GM19025 (cell line): ENCODE results near the gene FAM217A.
A peak's percentile ranks its signal among the peaks of the same experiment; 100 is the strongest.

Experiments
- ATAC-seq: cut with Tn5 transposase; IDR thresholded peaks from one replicate; pipeline ENCODE4 v1.9.1; 2021; ENCODE audit warnings: mild to moderate bottlenecking, low read depth, moderate library complexity; ENCODE audit not compliant: unreplicated experiment

The FAM217A gene

GRCh38 chr6:4023240-4023639 is 55.7 kb downstream of the FAM217A start:
- no peak for ATAC-seq

DNA sequence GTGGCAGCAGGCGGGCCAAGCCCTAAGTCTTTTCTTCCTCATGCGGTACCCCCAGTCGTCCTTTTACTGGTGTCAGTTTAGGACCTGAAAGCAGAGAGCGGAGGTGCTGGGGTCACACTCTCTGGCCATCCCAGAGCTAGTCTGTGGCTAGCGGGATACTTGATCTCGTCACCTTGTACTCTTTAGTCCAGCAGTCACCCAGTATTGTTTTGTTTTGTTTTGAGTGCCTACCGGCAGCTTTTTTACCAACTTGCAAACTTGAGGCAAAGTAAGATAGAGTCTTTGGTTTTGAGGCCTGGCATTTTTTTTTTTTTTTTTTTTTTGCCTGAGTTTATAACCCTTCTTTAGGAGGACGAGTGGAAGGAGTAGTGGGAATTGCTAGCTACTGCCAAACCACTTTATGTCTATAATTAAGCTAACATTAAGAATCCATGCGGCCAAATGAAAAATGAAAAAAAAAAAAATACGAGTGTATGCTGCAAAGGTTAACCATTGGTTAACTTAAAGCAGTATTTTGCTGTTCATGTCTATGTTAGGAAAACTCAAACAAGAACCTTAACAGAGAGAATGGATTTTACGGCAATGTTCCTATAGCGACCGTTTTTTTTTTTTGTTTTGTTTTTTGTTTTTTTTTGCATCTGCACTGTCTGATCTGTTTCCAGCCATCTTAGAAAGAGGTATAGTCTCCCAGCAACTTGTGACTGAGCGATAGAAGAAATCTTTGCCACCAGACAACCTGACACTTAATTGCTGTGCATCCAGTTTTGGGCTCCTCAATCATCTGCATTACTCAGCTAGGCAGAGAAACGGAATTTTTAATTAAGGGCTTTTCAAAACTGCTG is 56.9 kb downstream of the FAM217A start:
- peak; percentile 1 for ATAC-seq

GRCh38 chr6:4021133-4021853 is 57.6 kb downstream of the FAM217A start:
- peak; percentile 49 for ATAC-seq

DNA sequence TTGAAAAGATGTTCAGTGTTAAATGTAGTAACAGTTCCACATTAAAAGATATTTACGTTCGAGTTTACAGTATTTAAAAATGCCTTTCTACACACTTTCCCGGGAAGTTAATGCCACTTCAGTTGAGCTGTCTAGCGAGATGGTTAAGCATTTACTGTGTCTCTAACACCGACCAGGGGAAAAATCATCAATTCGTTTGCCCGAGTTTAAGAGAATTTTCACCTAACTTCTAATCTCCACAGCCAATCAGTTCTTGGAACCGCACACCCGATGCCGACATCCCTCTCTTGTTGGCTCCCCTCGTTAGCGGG is 58.2 kb downstream of the FAM217A start:
- peak; percentile 0 for ATAC-seq

DNA sequence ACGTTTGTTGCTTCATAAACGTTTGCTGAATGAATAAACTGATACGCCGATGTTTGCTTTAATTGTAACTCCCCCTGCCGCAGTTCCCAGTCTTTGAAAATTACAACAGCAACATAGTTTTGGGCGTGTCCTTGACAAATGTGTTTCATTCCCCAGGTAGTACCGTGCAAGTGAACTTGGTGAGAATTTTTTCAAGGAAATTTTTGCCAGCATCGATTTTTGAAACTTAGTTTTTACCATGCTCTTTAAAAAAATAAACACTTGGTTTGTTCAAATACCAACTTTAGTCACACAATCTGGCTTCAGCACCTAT is 60.1 kb downstream of the FAM217A start:
- no peak for ATAC-seq
